Measurements from ENCODE around the gene MTERF4.

- TF ChIP-seq, protein P1, sequence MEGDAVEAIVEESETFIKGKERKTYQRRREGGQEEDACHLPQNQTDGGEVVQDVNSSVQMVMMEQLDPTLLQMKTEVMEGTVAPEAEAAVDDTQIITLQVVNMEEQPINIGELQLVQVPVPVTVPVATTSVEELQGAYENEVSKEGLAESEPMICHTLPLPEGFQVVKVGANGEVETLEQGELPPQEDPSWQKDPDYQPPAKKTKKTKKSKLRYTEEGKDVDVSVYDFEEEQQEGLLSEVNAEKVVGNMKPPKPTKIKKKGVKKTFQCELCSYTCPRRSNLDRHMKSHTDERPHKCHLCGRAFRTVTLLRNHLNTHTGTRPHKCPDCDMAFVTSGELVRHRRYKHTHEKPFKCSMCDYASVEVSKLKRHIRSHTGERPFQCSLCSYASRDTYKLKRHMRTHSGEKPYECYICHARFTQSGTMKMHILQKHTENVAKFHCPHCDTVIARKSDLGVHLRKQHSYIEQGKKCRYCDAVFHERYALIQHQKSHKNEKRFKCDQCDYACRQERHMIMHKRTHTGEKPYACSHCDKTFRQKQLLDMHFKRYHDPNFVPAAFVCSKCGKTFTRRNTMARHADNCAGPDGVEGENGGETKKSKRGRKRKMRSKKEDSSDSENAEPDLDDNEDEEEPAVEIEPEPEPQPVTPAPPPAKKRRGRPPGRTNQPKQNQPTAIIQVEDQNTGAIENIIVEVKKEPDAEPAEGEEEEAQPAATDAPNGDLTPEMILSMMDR (IDR thresholded peaks at IDR 0.05): no peak
- TF ChIP-seq POLR2AphosphoS5 (IDR thresholded peaks at IDR 0.05): no peak
- TF ChIP-seq EP300 (IDR thresholded peaks at IDR 0.05): no peak
Observed at GRCh38 chr2:241130316-241130715, 28.2 kb upstream of the MTERF4 start.
